Lower leg skin (tissue), 3 donors: ENCODE data around the gene PHC3.

Experiments used
- CTCF ChIP-seq, 3 donors: fragments of 450-650 bp; IDR thresholded peaks; one replicate each; pipeline ENCODE4 v1.5.1; 2016; ENCODE audit warnings: antibody characterized with exemption in 3 of 3, mild to moderate bottlenecking in 3 of 3, moderate library complexity in 2 of 3
- POLR2A ChIP-seq, 2 donors: fragments of 450-650 bp; IDR thresholded peaks; one replicate each; pipeline ENCODE4 v1.6.1; 2016 to 2017; ENCODE audit warnings: antibody characterized with exemption in 2 of 2, mild to moderate bottlenecking in 1 of 2, moderate library complexity in 1 of 2

- no peak for TF ChIP-seq CTCF (IDR thresholded peaks at IDR 0.05)
- no peak for TF ChIP-seq POLR2A (IDR thresholded peaks at IDR 0.05)
Measured at GRCh38 chr3:170108955-170109354, 72.6 kb downstream of the PHC3 start.
